GM12892 (cell line): ENCODE results near the gene CNTN4.

Experiments
- POLR2A ChIP-seq: IDR thresholded peaks from 2 replicates; pipeline ENCODE4 v1.6.1; 2011; ENCODE audit warnings: low read depth, low read length, control low read depth
- POLR2AphosphoS5 ChIP-seq: IDR thresholded peaks from 2 replicates; pipeline ENCODE4 v1.6.1; 2011; ENCODE audit warnings: low read depth, low read length, control low read depth
- TAF1 ChIP-seq: IDR thresholded peaks from 2 replicates; pipeline ENCODE4 v1.6.1; 2011; ENCODE audit warnings: low read depth, mild to moderate bottlenecking, control low read depth, low read length, borderline replicate concordance

- no peak for TF ChIP-seq POLR2A
- TF ChIP-seq POLR2AphosphoS5, result no peak
- no peak for TF ChIP-seq TAF1
Observed at GRCh38 chr3:2525968-2526367, 427.3 kb downstream of the CNTN4 start.
